ENCODE results near the gene INPP5D. TPM values are rescaled to one million over a fixed set of nuclear protein-coding genes. Genes with fewer than 3 reads are reported as not detected.

INPP5D gene
- total RNA-seq, 1 donor from 2014 or later = 2.2 TPM

DNA sequence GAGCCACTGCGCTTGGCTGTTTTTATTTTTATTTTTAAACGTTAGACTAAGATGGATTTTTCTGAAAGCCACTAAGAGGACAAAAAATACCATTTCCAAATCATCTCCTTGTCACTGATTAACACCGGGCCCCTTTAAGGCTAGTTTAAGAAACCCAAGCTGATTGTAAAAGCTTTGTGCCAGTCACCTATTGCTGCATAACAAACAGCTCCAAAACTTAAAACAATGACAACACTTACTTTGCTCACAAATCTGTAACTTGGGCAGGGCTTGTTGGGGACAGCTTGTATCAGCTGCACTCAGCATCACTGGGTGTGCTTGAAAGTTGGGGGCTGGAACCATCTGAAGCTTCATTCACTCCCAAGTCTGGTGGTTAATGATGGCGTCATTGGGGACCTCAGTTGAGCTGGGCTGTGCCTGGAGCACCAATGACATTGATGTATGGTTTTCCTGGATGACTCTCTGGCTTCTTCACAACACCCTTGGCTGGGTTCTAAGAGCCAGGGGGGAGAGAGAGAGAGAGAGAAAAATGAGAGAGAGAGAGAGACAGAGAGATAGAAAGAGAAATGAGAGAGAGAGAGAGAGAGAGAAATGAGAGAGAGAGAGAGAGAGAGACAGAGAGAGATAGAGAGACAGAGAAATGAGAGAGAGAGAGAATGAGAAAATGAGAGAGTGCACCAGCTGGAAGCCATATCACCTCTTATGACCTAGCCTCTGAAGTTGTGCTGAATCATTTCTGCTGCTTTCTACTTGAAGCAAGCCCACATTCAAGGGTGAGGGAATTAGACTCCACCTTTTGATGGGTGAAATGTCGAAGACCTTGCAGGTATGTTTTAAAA, 165.3 kb downstream of the INPP5D start:
- H3K27me3 Mint-ChIP-seq (ENCODE audit: unreplicated experiment) = peaks cover 2% of the 10 kb centered on the region
- no peaks in the 10 kb centered on the region for H3K36me3 Mint-ChIP-seq (ENCODE audit: unreplicated experiment)
- no peak overlapping the region for H3K4me3 Mint-ChIP-seq (ENCODE audit: unreplicated experiment)
- no peak overlapping the region for H3K27ac Mint-ChIP-seq (ENCODE audit: unreplicated experiment)
- no peaks in the 10 kb centered on the region for H3K9me3 Mint-ChIP-seq (ENCODE audit: unreplicated experiment)
- DNase-seq = no peak
- no peaks in the 10 kb centered on the region for H3K4me1 Mint-ChIP-seq (ENCODE audit: low read depth, unreplicated experiment)
- TF ChIP-seq, protein P1, sequence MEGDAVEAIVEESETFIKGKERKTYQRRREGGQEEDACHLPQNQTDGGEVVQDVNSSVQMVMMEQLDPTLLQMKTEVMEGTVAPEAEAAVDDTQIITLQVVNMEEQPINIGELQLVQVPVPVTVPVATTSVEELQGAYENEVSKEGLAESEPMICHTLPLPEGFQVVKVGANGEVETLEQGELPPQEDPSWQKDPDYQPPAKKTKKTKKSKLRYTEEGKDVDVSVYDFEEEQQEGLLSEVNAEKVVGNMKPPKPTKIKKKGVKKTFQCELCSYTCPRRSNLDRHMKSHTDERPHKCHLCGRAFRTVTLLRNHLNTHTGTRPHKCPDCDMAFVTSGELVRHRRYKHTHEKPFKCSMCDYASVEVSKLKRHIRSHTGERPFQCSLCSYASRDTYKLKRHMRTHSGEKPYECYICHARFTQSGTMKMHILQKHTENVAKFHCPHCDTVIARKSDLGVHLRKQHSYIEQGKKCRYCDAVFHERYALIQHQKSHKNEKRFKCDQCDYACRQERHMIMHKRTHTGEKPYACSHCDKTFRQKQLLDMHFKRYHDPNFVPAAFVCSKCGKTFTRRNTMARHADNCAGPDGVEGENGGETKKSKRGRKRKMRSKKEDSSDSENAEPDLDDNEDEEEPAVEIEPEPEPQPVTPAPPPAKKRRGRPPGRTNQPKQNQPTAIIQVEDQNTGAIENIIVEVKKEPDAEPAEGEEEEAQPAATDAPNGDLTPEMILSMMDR (IDR thresholded peaks at IDR 0.05; ENCODE audit: partially characterized antibody, unreplicated experiment) = no peak

DNA sequence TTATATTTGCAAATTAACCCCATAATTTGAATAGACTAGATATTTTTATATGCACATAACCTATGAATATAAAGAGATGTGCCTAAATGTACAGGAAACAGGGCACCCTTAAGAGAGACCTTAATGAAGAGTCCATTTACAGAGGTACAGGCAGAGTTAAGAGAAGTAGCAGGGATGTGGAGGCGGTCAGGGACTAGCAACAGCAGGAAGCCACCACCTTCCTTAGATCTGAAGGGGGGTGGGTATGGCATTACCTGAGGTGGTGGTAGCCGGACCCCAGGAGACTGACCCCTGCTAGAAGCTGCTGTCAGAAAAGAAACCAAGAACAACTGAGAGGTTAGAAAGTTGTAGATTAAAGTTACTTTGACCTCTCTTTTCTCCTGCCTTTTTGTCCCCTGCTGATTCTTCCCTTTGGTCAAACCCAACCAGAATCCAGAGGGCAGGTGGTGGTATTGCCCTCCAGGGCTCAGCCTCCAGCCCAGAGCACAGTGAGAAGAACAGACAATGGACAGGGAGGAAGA, 166.4 kb downstream of the INPP5D start:
- Mint-ChIP-seq H3K4me3 (ENCODE audit: unreplicated experiment) (no peak overlapping the region), H3K4me1 (ENCODE audit: low read depth, unreplicated experiment) (no peaks in the 10 kb centered on the region), H3K27ac (ENCODE audit: unreplicated experiment) (no peak overlapping the region), H3K36me3 (ENCODE audit: unreplicated experiment) (no peaks in the 10 kb centered on the region), H3K9me3 (ENCODE audit: unreplicated experiment) (no peaks in the 10 kb centered on the region), H3K27me3 (ENCODE audit: unreplicated experiment) (peaks cover 2% of the 10 kb centered on the region)
- DNase-seq = no peak
- TF ChIP-seq, protein P1 (IDR thresholded peaks at IDR 0.05; ENCODE audit: partially characterized antibody, unreplicated experiment) = no peak

DNA sequence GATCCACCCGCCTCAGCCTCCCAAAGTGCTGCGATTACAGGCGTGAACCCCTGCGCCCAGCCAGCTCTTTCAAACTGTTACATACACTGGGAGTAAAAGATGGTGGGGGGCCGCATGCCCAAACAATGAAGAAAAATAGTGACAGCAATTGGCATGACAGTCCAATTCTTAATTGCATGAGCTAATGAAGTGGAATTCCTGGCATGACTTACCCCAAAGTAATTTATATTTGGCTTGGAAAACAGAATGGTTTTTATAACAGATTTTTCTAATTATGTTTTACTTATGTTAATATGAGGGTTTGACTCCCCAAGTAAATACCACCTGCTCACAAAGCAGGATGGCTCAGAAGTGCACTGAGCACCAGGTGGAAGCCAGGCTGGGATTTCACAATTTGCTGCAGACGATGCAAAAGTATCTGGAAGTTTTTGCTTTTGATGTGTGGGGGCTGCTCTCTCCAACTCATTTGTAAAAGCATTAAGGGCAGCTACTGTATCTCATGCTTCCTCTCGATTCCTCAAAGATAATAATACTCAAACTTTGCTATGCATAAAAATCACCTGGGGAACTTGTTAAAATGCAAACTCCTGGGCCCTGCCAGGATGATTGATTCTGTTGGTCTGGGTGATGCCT, 167.3 kb downstream of the INPP5D start:
- no peaks in the 10 kb centered on the region for H3K36me3 Mint-ChIP-seq (ENCODE audit: unreplicated experiment)
- no peak for DNase-seq

DNA sequence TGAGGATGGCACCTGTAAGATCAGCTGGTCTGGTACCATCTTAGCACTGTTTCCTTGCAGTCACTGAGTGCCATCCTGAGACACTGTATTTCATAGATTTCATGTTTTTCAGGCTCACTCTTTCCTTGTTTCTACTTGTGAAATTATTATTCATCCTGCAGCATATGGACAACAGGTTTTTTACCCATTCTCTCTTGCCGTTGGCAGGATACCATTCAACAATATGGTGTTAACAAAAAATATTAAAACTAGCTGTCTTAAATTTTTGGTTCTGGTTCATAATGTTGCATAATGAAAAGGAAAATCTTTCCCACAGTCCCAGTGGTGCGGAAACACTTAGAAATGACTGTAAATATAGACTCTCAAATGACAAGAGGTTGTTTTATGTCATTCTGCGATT, 168.2 kb downstream of the INPP5D start:
- no peaks in the 10 kb centered on the region for H3K9me3 Mint-ChIP-seq (ENCODE audit: unreplicated experiment)
- TF ChIP-seq, protein P1 (IDR thresholded peaks at IDR 0.05; ENCODE audit: partially characterized antibody, unreplicated experiment) = no peak
- H3K36me3 Mint-ChIP-seq (ENCODE audit: unreplicated experiment) = no peaks in the 10 kb centered on the region
- no peak for DNase-seq
- no peaks in the 10 kb centered on the region for H3K4me1 Mint-ChIP-seq (ENCODE audit: low read depth, unreplicated experiment)
- no peak overlapping the region for H3K4me3 Mint-ChIP-seq (ENCODE audit: unreplicated experiment)
- H3K27me3 Mint-ChIP-seq (ENCODE audit: unreplicated experiment) = peaks cover 2% of the 10 kb centered on the region
- no peak overlapping the region for H3K27ac Mint-ChIP-seq (ENCODE audit: unreplicated experiment)

More for the DNA sequence above, 167.3 kb downstream of the INPP5D start:
- TF ChIP-seq, protein P1 (IDR thresholded peaks at IDR 0.05; ENCODE audit: partially characterized antibody, unreplicated experiment) = no peak
- H3K27me3 Mint-ChIP-seq (ENCODE audit: unreplicated experiment) = peaks cover 2% of the 10 kb centered on the region
- H3K4me1 Mint-ChIP-seq (ENCODE audit: low read depth, unreplicated experiment) = no peaks in the 10 kb centered on the region
- no peak overlapping the region for H3K4me3 Mint-ChIP-seq (ENCODE audit: unreplicated experiment)
- no peaks in the 10 kb centered on the region for H3K9me3 Mint-ChIP-seq (ENCODE audit: unreplicated experiment)
- no peak overlapping the region for H3K27ac Mint-ChIP-seq (ENCODE audit: unreplicated experiment)
